Right lobe of liver (tissue), 6 donors: Measurements from ENCODE around the gene ATP1B3. TPM values are rescaled to one million over a fixed set of nuclear protein-coding genes. Genes with fewer than 3 reads are reported as not detected.
"Not testable (repeated sequence)": the region's sequence is repeated elsewhere in the genome, so short reads cannot be mapped to it uniquely, and the experiment has no call there.

Source experiments
- ATAC-seq, 4 donors: fragments of 200-7000 bp; cut with Tn5 transposase; one replicate each; pipeline ENCODE4 v1.9.1; 2020; ENCODE audit warnings: mild to moderate bottlenecking in 4 of 4, moderate library complexity in 4 of 4
- DNase-seq, 3 donors: peaks; one replicate each; pipeline ENCODE4 v3.0.0-alpha.2; 2020
- H3K27ac ChIP-seq, 3 donors: fragments of 200-600 bp; one replicate each; pipeline ENCODE4 v1.8.0; 2022
- H3K27me3 ChIP-seq, 2 donors: fragments of 200-600 bp; one replicate each; pipeline ENCODE4 v1.8.0; 2022
- H3K36me3 ChIP-seq, 4 donors: fragments of 200-600 bp; sonication (generic) in 1 of 4; one replicate each; pipeline versions ENCODE4 v1.5.1 to v1.8.0; 2017 to 2022; ENCODE audit warnings: control low read depth in 1 of 4
- H3K4me1 ChIP-seq, 4 donors: fragments of 200-600 bp; sonication (generic) in 1 of 4; one replicate each; pipeline versions ENCODE4 v1.5.1 to v1.8.0; 2017 to 2022; ENCODE audit warnings: control low read depth in 1 of 4
- H3K4me3 ChIP-seq, 3 donors: fragments of 200-600 bp; one replicate each; pipeline ENCODE4 v1.8.0; 2022
- H3K9me3 ChIP-seq, 4 donors: fragments of 200-600 bp; sonication (generic) in 1 of 4; one replicate each; pipeline versions ENCODE4 v1.5.1 to v1.8.0; 2017 to 2022; ENCODE audit warnings: control low read depth in 1 of 4
- CTCF ChIP-seq, 4 donors: fragments of 200-600 bp in 3 of 4; fragments of 450-650 bp in 1 of 4; IDR thresholded peaks; one replicate each; pipeline versions ENCODE4 v1.5.1 to v1.8.0; 2016 to 2022; ENCODE audit warnings: antibody characterized with exemption in 4 of 4, mild to moderate bottlenecking in 2 of 4
- POLR2A ChIP-seq: fragments of 450-650 bp; IDR thresholded peaks from one replicate; pipeline ENCODE4 v1.6.1; 2017; ENCODE audit warnings: antibody characterized with exemption, mild to moderate bottlenecking
- WGBS: methylation state at CpG from one replicate; pipeline ENCODE4 v1.1.6; 2018; ENCODE audit warnings: low coverage, low lambda C conversion rate; ENCODE audit not compliant: insufficient coverage; ENCODE audit errors: missing lambda C conversion rate; 5-methylcytosine and 5-hydroxymethylcytosine counted together
- intact Hi-C, 2 donors: fragments of 100-400 bp; cut with DNase I; formaldehyde crosslinking; loops; one replicate each; pipeline versions ENCODE4 v1.11.2 to v1.14.1; 2022
- total RNA-seq, 6 experiments: library from RNA; depleted of rRNA in 2 of 6; stranded (reverse); fragments of >200 nt in 2 of 6; fragmentation: NEBNext Ultra II Directional in 3 of 6; extraction: Animal tissue kit (Norgen Biotek cat#: 25700) in 3 of 6; gene quantifications; one replicate each; pipeline versions ENCODE4 v1.1.0 to v1.2.4, GENCODE V29; 2016 to 2023
- donor health status: DM: no; HTN: yes; CAD: no.
- donor health status: DM: no; HTN: no; CAD: no.
- donor health status: DM: no; HTN: no; CAD: no.
- donor health status: DM: no; HTN: yes; CAD: no.
- donor health status: DM: no; HTN: yes; CAD: no.

Gene ATP1B3
- total RNA-seq, 6 experiments from 2014 or later = 6.6 to 19.4 (median 9.3) TPM

DNA sequence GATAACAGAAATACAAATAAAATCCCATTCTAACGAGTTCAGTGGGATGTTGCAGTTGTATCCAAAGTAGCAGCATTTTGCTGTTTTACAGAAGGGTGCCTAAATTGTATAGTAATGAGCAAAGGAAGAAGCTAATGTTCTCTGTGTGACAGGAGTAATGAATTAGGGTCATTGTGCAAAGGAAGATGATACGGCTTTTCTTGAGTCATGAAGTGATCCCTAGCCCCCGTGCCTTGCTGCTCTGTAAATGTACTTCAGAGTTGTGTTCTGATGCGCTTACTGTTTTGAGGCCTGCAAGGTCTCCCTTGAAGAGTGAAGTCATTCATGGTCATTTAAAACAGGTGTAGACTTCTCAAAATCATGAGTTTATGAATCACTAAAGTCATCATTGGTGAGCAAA, 37.9 kb downstream of the ATP1B3 start:
- H3K4me3 ChIP-seq = no peak overlapping the region
- no peaks in the 10 kb centered on the region for H3K9me3 ChIP-seq
- intact Hi-C loops = no loop called here
- no peaks in the 10 kb centered on the region for H3K4me1 ChIP-seq
- H3K36me3 ChIP-seq = no peaks in the 10 kb centered on the region
- TF ChIP-seq POLR2A (no peak), CTCF (IDR thresholded peaks at IDR 0.05) (no peak)
- H3K27me3 ChIP-seq = no peaks in the 10 kb centered on the region
- DNase-seq (no peak), ATAC-seq (no peak)
- H3K27ac ChIP-seq = no peak overlapping the region
- WGBS = 77% methylated on average over 4 of the region's 4 CpGs

DNA sequence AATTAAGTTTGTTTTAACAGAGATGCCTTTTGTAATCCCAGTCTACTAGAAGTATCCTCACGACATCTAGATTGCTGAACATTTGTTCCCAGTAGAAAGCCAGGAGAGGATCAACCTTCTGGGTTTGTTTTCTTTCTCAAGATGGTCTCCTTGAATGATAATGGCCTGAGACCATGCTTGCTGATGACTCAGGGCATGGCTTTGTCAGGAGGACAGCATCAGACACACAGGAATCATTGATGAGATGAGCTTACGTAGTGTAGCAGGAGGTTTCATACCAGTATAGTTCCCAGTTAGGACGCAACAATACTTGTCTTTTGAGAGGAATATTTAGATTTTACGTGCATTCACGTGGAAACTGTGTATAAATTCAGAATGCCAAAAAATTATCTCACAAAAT, 38.6 kb downstream of the ATP1B3 start:
- WGBS = 90% methylated on average over 4 of the region's 5 CpGs
- no peaks in the 10 kb centered on the region for H3K36me3 ChIP-seq
- ATAC-seq = no peak
- H3K9me3 ChIP-seq = no peaks in the 10 kb centered on the region
- intact Hi-C loops = no loop called here
- no peaks in the 10 kb centered on the region for H3K27me3 ChIP-seq
- TF ChIP-seq POLR2A (no peak), CTCF (IDR thresholded peaks at IDR 0.05) (no peak)
- DNase-seq = no peak
- H3K27ac ChIP-seq = no peak overlapping the region
- H3K4me1 ChIP-seq = no peaks in the 10 kb centered on the region
- no peak overlapping the region for H3K4me3 ChIP-seq

DNA sequence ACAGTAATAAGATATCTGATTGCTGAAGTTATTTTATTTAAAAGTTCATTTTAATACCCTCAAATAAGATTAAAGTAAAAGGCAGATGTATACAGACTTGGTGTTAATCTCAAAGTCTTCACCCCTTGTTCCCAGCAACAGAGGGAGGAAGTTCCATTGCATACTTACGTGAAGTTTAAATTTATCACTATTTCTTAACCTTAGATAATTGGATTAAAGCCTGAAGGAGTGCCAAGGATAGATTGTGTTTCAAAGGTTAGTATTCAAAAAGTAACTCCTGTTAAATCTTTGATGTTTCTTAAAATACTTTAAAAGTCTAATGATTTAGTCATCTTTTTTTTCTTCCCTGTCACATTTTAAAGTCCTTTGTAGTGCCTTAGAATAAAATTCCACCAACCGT, 39.3 kb downstream of the ATP1B3 start:
- Histone ChIP-seq H3K27me3 (no peaks in the 10 kb centered on the region), H3K9me3 (no peaks in the 10 kb centered on the region), H3K36me3 (no peaks in the 10 kb centered on the region), H3K4me1 (no peaks in the 10 kb centered on the region), H3K27ac (no peak overlapping the region), H3K4me3 (no peak overlapping the region)
- ATAC-seq (no peak), DNase-seq (no peak)
- WGBS = 73% methylated on average over 2 of the region's 2 CpGs
- TF ChIP-seq POLR2A (no peak), CTCF (IDR thresholded peaks at IDR 0.05) (no peak)
- intact Hi-C loops = no loop called here

DNA sequence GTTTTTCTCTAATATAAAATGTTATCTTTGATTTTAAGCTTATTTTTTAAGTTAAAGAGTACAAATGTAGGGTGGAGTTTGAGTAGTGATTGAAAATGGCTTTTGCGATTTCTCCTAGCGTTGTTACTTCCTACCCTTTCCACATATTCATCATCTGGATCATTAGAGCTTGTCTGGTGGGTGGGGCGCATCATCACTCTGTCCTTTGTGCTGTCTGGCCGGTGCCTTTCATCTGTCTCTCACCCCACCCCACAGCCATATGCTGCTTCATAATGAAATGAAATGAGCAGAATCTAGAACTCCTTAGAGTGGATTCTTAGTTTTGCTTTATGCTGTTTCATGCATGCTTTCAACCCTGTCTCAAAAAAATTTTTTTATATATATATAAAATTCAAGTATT, 44.3 kb downstream of the ATP1B3 start:
- ATAC-seq (no peak), DNase-seq (no peak)
- H3K9me3 ChIP-seq = no peaks in the 10 kb centered on the region
- H3K27ac ChIP-seq = no peak overlapping the region
- no peaks in the 10 kb centered on the region for H3K4me1 ChIP-seq
- WGBS = 89% methylated on average over 4 of the region's 4 CpGs
- no peak overlapping the region for H3K4me3 ChIP-seq
- intact Hi-C loops = no loop called here
- H3K27me3 ChIP-seq = no peaks in the 10 kb centered on the region
- TF ChIP-seq POLR2A = no peak
- no peak for TF ChIP-seq CTCF (IDR thresholded peaks at IDR 0.05)
- no peaks in the 10 kb centered on the region for H3K36me3 ChIP-seq

DNA sequence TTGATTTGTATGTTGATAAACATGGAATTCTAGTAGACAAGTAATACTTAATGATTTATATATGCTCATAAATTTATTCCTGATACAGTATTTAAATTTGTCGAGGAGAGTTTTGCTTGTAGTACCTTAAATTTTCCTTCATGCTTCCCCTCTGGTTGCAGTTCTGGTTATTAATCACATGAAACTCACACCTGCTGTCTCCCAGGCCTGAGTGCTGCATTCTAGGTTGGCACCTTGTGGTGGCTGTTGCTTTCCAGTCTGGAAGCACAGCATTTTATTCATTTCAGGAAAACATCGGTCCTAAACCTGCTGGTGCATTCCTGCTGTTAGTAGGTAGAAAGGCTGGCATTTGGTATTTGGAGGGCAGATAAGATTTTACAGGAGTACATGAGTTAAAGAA, 44.9 kb downstream of the ATP1B3 start:
- Histone ChIP-seq H3K4me3 (no peak overlapping the region), H3K4me1 (no peaks in the 10 kb centered on the region), H3K27me3 (no peaks in the 10 kb centered on the region), H3K36me3 (no peaks in the 10 kb centered on the region), H3K27ac (no peak overlapping the region), H3K9me3 (no peaks in the 10 kb centered on the region)
- ATAC-seq (no peak), DNase-seq (no peak)
- intact Hi-C loops = no loop called here
- 77% methylated on average over 2 of the region's 2 CpGs for WGBS
- no peak for TF ChIP-seq POLR2A
- TF ChIP-seq CTCF (IDR thresholded peaks at IDR 0.05) = no peak

- peak in 1 of 3 donors; percentile 4 for DNase-seq
- H3K4me1 ChIP-seq, intact Hi-C loops, H3K9me3 ChIP-seq, H3K27me3 ChIP-seq, H3K4me3 ChIP-seq, H3K27ac ChIP-seq, H3K36me3 ChIP-seq: not testable (repeated sequence)
- peak; percentile 46 to 68 (median 54) for ATAC-seq
- 54% methylated on average over 5 of the region's 5 CpGs for WGBS
These were observed 49.2 kb downstream of the ATP1B3 start for GRCh38 chr3:141925677-141926076.
